ENCODE data around the gene PPP1R26. TPM values are rescaled to one million over a fixed set of nuclear protein-coding genes. Genes with fewer than 3 reads are reported as not detected.
"Not testable (repeated sequence)": the region's sequence is repeated elsewhere in the genome, so short reads cannot be mapped to it uniquely, and the experiment has no call there.

Gene PPP1R26
- polyA plus RNA-seq, 3 donors: 34.1 to 37.1 (median 36.0) TPM

- no peak for DNase-seq
Measured at GRCh38 chr9:135519179-135519971, 39.8 kb downstream of the PPP1R26 start.

- DNase-seq: no peak
Measured at GRCh38 chr9:135520916-135521607, 41.5 kb downstream of the PPP1R26 start, which contains the start of gene LCN1. Gene LCN1, plus strand, starts transcription at chr9:135521440. Its CDS starts 58 bp downstream, at chr9:135521498.

GRCh38 chr9:135521608-135522095 lies 42.1 kb downstream of the PPP1R26 start:
- no peak for DNase-seq

- DNase-seq: no peak
Measured at GRCh38 chr9:135522137-135522877, 42.7 kb downstream of the PPP1R26 start.

GRCh38 chr9:135522931-135523330 lies 43.3 kb downstream of the PPP1R26 start:
- DNase-seq: no peak

GRCh38 chr9:135523521-135524129 lies 44.0 kb downstream of the PPP1R26 start:
- DNase-seq: no peak

GRCh38 chr9:135524130-135524861 lies 44.7 kb downstream of the PPP1R26 start:
- no peak for DNase-seq

- no peak for DNase-seq
Measured at GRCh38 chr9:135525241-135526088, 45.9 kb downstream of the PPP1R26 start.

GRCh38 chr9:135526089-135526729 lies 46.6 kb downstream of the PPP1R26 start:
- DNase-seq: no peak

GRCh38 chr9:135526730-135527571 lies 47.4 kb downstream of the PPP1R26 start:
- no peak for DNase-seq

- not testable (repeated sequence) for DNase-seq
Measured at GRCh38 chr9:135528842-135529435, 49.4 kb downstream of the PPP1R26 start.

- DNase-seq: no peak
Measured at GRCh38 chr9:135530146-135530545, 50.6 kb downstream of the PPP1R26 start.

GRCh38 chr9:135531096-135531495 lies 51.5 kb downstream of the PPP1R26 start:
- no peak for DNase-seq

GRCh38 chr9:135533113-135533512 lies 53.5 kb downstream of the PPP1R26 start:
- no peak for DNase-seq

GRCh38 chr9:135533674-135534073 lies 54.1 kb downstream of the PPP1R26 start:
- DNase-seq: no peak

- DNase-seq: not testable (repeated sequence)
Measured at GRCh38 chr9:135534192-135534711, 54.7 kb downstream of the PPP1R26 start.

GRCh38 chr9:135534826-135535225 lies 55.2 kb downstream of the PPP1R26 start:
- DNase-seq: not testable (repeated sequence)

GRCh38 chr9:135535631-135536030 lies 56.0 kb downstream of the PPP1R26 start:
- DNase-seq: not testable (repeated sequence)

Data from renal pelvis (tissue), 4 donors.